HT-29 (cell line): ENCODE results near the gene SLC23A2. TPM values are rescaled to one million over a fixed set of nuclear protein-coding genes. Genes with fewer than 3 reads are reported as not detected.

Source experiments
- DNase-seq: peaks from one replicate; pipeline ENCODE4 v3.0.0-alpha.2; 2015; ENCODE audit warnings: low spot score
- small RNA-seq: library from RNA; depleted of rRNA; stranded (forward); fragments of <200 nt; gene quantifications from one replicate; pipeline ENCODE3, GENCODE V24; 2014
- total RNA-seq: library from RNA; depleted of rRNA; stranded (reverse); fragments of >200 nt; shearing (Covaris generic); gene quantifications from 2 replicates; pipeline ENCODE4 v1.2.3, GENCODE V29; 2014; rRNA removed

The SLC23A2 gene
- total RNA-seq, 1 experiment from 2014 or later: 4.3 TPM

DNA sequence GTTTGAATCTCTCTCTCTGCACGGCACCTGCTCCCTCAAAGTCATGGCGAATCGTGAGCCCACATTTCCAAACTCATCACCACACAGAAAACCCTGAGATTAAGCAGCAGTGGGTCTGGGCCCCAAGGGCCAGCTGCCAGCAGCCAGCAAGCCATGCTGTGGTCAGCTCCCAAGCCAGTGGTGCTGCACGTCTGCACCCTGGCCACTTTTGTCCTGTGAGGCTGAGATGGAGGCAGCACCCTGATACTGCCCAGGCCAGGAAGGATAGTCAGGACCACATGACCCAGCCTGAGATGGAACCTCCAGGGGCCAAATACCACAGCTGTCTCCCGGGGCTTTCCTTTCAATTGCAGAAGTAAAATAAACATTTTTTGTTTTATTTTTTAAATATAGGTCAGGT, 185.7 kb downstream of the SLC23A2 start:
- DNase-seq: no peak

DNA sequence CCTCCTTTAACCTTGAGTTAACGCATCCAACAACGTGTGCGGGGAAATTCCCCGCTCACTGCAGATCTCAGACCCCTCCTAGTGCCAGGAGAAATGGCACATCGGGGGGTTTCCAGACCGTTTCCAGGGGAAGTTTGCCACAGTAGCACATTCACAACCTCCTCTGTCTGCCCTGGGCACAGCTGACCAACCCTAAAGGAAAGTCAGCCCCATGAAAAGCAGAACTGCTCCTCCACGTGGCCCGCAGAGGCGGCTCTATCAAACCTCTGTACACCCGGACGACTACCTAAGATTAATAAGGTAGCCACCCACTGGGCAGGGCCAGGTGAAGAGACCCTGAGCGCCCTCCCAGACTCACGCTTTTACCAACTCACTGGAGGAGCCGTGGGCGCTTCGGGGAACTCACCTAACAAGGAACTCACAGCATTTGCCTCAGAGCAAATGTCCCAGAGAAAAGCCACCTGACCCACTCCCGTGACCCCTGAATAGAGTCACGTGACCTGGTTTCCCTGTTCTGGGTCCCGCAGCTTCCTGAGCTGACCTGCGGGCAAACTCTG, 186.5 kb downstream of the SLC23A2 start:
- DNase-seq: no peak

GRCh38 chr20:4813863-4814695, 187.2 kb downstream of the SLC23A2 start:
- DNase-seq: no peak

DNA sequence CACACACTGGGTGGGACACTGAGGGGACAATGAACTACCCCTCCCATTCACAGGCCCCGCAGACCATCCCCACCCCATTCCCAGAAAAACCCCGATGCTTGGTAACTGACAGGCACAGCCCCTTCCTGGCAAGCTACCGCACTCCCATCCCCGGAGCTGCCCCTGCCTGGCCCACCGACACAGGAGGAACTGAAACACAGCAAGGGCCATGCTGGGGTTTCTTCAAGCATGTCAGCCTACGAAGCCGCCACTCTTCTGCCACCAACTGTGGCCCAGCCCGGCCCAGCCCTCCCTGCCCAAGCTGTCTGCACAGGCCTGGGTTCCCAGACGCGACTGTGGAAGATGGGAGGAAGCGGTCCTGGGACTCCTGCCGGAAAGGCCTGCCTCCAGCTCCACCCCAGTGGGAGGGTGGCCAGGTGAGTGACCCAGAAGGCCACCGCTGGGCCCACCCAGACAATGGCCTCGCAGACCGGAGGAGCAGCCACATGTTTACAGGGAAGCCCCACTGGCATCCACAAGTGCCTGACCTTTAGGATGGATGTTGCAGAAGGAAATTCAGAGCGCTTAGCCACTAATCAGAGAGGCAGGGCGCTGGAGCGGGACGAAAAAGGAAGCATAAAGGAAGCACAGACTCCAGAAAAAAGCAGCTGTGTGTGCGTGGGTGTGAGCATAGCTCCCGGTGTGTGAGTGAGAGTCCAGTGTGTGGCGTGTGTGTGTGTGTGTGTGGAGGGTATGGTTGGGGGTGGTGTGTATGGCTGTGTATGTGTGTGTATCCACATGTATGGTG, 188.0 kb downstream of the SLC23A2 start:
- no peak for DNase-seq

GRCh38 chr20:4812641-4813075, 188.7 kb downstream of the SLC23A2 start:
- no peak for DNase-seq

DNA sequence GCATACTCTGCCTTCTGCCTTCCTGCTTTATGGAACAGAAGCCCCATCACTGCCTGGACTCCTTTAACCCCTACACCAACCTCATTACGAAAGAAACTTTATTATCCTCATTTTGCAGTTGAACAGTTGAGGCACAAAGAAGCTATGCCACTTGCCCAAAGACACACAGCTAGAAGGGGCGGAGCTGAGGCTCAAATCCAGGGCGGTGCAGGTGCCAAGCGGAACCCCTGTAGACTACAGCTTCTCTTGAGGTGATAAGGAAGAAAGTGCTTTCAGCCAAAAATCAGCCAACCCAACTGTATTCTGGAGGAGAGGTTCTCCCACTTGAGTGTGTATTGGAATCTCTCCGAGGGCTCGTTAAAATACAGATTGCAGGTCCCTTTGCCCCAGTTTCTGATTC, 189.1 kb downstream of the SLC23A2 start:
- no peak for DNase-seq

GRCh38 chr20:4811661-4812181, 189.6 kb downstream of the SLC23A2 start:
- DNase-seq: no peak

GRCh38 chr20:4811257-4811656, 190.1 kb downstream of the SLC23A2 start:
- DNase-seq: no peak

DNA sequence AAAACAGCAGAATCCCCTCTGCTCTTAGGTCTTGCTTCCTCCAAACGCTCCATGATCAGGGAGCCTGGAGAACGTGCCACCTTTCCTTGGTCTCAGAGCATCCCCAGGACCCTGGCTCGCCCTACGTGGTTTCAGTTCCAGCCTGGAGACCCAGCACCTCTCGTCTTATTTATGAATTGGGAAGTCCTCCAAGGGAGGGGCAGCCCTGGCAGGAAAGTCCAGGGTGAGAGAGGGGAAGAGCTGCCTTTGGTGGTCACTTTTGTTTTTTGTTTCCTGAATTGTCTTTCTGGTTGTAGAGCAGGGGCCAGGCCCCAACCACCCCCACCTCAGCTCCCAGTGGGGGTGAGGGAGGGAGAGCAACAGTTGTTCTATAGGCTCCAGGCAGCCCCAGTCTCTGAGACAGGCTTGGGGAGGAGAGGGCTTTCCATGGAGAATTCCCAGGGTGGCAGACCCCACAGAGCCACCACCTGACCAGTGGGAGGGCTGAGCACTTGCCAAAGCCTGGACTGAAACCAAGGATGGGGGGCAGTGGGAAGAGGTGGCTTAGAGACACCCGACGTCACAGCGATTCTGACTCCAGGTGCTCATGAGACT, 190.8 kb downstream of the SLC23A2 start:
- DNase-seq: no peak

DNA sequence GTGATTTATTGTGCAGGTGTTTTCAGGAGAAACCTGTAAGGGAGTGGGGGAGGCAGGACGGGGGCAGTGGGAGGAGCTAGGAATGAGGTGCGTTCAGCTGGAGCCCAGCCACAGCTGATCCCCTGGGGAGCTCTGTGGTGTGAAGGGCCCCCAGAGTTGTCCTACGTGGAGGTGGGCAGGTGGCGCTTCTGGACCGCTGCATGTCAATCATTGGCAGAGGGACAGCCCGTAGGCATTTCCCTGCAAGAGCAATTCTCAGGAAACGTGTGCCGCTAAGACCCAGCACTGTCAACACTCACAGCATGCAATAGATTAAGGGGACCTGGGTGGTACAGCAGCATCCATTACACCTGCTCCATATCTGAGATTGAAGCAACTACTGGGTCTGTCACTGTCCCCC, 191.6 kb downstream of the SLC23A2 start:
- no peak for DNase-seq

- DNase-seq: no peak
Observed at GRCh38 chr20:4808872-4809271, 192.4 kb downstream of the SLC23A2 start.

DNA sequence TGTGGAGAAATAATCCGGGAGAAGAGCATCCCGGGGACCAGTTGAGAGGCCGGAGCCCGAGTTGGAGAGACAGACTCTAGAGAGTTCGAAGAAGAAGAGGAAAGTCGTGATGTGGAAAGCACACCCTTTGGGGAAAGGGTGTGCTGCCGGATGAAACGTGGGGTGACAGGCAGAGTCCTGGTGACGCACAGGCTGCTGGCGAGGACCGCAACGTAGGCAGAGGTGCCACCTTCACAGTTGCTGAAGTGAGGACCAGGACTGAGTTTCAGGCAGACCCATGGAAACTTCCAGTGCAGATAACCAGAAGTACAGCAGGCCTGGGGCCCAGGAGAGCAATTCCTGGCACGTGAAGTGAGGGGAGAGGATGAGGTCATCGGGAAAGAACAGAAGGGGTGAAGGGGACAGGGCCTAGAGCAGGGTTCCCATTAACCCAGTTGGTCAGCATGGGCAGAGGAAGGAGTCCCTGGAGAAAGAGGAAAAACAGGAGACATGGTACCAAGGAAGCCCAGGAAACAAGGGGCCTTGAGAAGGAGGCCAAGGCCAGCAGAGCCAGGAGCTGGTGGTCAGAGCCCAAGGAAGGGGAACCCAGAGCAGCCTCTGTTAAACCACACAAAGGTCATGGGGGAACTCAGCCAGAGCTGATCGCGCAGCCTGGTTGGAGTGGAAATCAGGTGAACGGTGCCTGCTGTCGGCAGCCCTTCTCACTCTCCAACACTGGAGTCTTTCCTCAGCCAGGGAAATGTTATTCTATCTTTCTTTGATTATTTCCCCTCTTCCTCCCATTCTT, 195.5 kb downstream of the SLC23A2 start:
- DNase-seq: no peak

GRCh38 chr20:4802527-4802926, 198.8 kb downstream of the SLC23A2 start:
- DNase-seq: no peak

Small RNA genes lying within 50 kb of the gene (small RNA-seq; reads per million reads assigned to genes)
- gene AL121890.1: not detected
- not detected for gene RF00322

Other genes with a start within 250 kb of the SLC23A2 start
- gene RASSF2, start 177.9 kb downstream of the SLC23A2 start, total RNA-seq: not detected in 2 replicates
- gene TMEM230, start 111.6 kb upstream of the SLC23A2 start, total RNA-seq: 90.2 and 93.2 TPM in 2 replicates
- gene PCNA, start 118.4 kb upstream of the SLC23A2 start, total RNA-seq: 264 and 270 TPM in 2 replicates
- gene CDS2, start 125.5 kb upstream of the SLC23A2 start, total RNA-seq: 5.9 and 7.1 TPM in 2 replicates